Inflammatory macrophage treated with lipopolysaccharide for 1 hour (primary cell): ENCODE data around the gene PDE6G.
"Not testable (repeated sequence)": the region's sequence is repeated elsewhere in the genome, so short reads cannot be mapped to it uniquely, and the experiment has no call there.

ENCODE experiments used
- DNase-seq, 2 donors: peaks; one replicate each; pipeline ENCODE4 v3.0.0-alpha.2; 2020 to 2022

Gene PDE6G

DNA sequence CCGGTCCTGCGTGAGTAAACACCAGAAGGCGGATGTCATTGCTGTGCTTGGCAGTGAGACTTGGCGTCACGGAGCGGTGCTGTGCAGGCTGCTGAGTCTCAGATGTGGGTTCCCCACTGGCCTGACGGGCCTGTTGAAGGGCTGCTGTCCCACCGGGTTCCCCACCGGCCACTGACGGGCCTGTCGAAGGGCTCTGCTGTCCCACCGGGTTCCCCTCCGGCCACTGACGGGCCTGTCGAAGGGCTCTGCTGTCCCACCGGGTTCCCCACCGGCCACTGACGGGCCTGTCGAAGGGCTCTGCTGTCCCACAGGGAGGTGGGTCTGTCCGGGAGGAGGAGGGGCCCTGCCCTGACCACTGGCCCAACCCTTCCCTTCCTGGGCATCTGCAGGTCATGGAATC lies 30.3 kb upstream of the PDE6G start:
- DNase-seq: no peak

GRCh38 chr17:81685108-81685507 lies 28.8 kb upstream of the PDE6G start:
- DNase-seq: peak in 1 of 2 donors; percentile 3

GRCh38 chr17:81684442-81684911 lies 28.1 kb upstream of the PDE6G start:
- peak in 1 of 2 donors; percentile 77 for DNase-seq

GRCh38 chr17:81683584-81684441 lies 27.5 kb upstream of the PDE6G start, which contains the start of the genes ARL16 and HGS:
Gene ARL16, minus strand, starts transcription at chr17:81683797. Its CDS starts 44 bp downstream, at chr17:81683753.
Gene HGS, plus strand, starts transcription at chr17:81684011. Its CDS starts 56 bp downstream, at chr17:81684067.
- peak; percentile 99 for DNase-seq

DNA sequence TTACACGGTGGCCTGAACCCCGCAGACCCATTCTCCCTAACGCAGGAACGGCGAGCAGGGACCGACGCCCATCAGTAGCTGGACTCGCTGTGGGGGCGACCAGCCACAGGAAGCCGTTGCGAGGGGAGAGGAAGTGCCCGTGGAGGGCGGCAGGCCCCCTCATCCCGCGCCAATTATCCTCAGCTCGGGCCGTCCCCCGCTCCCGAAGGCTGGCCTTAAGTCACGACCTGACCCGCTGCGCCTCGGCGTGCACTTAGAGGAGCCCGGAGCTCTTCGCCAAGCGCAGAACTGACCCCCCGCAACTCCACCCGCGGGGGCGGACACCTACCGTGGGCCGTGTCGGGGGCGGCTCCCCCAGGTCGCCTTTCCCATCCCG lies 26.9 kb upstream of the PDE6G start:
- peak; percentile 7 to 18 for DNase-seq

- DNase-seq: peak; percentile 4 to 7
Observed at GRCh38 chr17:81682565-81683207, 26.3 kb upstream of the PDE6G start.

GRCh38 chr17:81681672-81682071 lies 25.3 kb upstream of the PDE6G start:
- DNase-seq: no peak

DNA sequence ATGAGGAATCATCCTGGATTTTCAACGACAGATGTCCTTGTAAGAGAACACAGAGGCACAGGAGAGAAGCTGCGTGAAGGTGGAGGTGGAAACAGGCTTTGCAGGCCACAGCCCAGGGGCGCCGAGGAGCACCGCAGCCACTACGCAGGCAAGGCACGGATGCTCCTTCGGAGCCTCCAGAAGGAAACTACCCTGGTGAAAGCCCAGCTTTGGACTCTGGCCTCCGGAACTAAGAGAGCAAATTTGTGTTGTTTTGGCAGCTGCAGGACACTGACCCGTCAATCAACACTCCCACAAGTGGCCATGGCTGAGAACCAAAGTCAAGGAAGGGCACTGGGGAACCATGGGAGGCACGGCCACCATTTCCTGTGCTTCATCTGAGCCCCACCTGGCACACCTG lies 23.8 kb upstream of the PDE6G start:
- DNase-seq: no peak

GRCh38 chr17:81676906-81677305 lies 20.6 kb upstream of the PDE6G start:
- no peak for DNase-seq

DNA sequence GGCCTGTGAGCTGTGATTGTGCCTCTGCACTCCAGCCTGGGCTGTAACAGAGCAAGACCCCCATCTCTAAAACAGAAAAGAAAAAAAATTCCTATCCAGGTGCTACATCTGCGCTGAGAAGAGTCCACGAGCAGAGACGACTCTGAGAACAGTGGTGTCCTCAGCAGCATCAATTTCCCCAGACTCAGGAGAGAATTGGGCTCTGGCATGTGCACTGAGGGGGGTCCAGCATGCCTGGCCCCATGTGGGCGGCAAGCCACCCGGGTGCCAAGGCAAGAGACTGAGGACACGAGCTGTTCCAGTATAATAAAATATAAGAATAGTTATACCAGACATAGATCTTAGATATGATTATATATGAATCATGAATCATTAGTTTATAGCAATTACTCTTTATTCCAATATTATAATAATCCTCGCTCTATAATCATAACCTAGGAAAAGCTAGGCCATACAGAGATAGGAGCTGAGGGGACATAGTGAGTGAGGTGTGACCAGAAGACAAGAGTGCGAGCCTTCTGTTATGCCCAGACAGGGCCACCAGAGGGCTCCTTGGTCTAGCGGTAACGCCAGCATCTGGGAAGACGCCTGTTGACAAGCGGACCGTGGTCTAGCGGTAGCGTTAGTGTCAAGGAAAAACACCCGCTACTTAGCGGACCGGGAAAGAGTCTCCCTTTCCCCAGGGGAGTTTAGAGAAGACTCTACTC lies 19.3 kb upstream of the PDE6G start:
- not testable (repeated sequence) for DNase-seq

GRCh38 chr17:81673561-81674258 lies 17.4 kb upstream of the PDE6G start:
- DNase-seq: no peak

GRCh38 chr17:81672954-81673353 lies 16.6 kb upstream of the PDE6G start:
- DNase-seq: no peak

GRCh38 chr17:81672504-81672903 lies 16.2 kb upstream of the PDE6G start:
- no peak for DNase-seq

- DNase-seq: no peak
Observed at GRCh38 chr17:81667754-81668153, 11.4 kb upstream of the PDE6G start.

- DNase-seq: peak; percentile 96 to 98
Observed at GRCh38 chr17:81666342-81667191, 10.2 kb upstream of the PDE6G start, which contains the start of the genes CCDC137 and OXLD1. Gene CCDC137, plus strand, starts transcription at chr17:81666737. Its CDS starts 30 bp downstream, at chr17:81666767. Gene OXLD1, minus strand, starts transcription at chr17:81666605. Its CDS starts 28 bp downstream, at chr17:81666577.

DNA sequence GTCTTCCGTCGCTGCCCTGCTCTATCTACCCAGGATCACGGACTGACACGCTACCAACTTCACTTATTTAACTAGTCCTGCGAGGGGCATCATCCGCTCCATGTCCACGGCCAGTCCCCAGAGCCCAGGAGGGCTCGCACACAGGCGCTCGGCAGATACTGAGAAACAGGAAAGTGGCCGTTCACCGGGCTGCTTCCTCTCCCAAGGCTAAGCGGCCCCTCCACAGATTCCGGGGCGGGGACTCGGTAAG lies 9.7 kb upstream of the PDE6G start:
- no peak for DNase-seq

DNA sequence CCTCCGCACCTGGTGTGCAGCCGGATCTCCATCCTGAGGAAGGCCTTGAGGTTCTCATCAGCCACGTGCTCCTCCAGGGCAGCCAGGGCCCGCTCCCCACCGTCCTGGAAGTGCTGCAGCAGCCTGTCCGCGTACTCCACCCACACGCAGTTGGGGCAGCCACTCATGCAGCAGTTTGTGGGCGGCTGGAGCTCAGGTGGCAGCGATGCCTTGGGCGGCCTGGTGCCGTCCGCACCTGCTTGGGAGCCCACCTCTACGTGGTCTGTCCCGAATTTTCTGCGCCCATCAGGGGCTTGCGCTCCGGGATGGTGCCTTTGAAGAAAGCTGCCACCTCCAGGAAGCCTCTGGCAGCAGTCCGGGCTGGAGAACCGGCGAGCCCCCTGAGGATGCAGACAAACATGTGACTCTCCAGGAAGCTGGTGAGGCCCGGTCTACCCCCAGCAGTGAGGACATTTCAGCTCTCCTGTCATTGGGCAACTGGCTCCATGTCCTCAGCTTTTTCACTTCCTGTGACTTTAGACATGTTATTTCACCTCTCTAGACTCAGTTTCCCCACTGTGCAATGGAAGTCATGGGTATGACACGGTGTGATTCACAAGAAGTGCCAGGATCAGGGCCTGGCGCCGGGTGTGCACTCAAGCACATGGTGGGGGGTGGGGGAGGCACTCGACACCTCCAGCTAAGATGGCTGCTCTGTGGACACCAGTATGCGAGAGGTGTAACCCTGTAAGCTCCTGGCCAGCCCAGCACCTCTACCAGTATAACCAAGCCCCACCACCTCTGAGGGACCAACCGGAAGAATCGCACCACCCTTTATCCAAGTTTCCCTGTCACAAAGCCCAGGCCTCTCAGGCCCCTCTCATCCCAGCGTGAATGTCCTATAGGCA lies 9.1 kb upstream of the PDE6G start:
- DNase-seq: peak in 1 of 2 donors; percentile 26

GRCh38 chr17:81664051-81664470 lies 7.7 kb upstream of the PDE6G start:
- no peak for DNase-seq

DNA sequence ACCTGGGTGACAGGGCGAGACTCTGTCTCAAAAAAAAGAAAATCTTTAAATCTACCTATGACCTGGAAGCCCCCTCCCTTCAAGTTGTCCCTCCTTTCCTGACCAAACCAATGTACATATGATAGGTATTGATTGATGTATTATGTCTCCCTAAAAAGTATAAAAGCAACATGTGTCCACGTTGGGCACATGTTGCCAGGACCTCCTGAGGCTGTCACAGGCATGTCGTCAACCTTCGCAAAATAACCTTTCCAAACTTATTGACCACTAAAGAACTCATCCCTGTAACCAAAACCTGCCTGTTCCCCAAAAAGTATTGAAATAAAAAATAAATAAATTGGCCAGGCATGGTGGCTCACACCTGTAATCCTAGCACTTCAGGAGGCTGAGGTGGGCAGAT lies 5.7 kb upstream of the PDE6G start:
- DNase-seq: no peak

DNA sequence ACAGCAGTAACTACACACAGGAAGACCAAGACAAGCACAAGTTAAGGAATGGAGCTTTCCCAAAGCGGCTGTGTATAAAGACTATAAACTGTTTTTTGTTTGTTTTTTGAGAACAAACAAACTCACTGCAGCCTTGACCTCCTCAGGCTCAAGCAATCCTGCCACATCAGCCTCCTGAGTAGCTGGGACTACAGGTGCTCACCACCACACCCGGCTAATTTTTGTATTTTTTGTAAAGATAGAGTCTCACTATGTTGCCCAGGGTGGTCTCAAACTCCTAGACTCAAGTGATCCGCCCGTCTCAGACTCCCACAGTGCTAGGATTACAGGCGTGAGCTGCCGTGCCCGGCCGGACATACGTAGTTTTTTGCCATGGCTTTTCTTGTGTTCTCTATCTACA lies 4.1 kb upstream of the PDE6G start:
- no peak for DNase-seq

- DNase-seq: no peak
Observed at GRCh38 chr17:81659038-81659437, 2.7 kb upstream of the PDE6G start.
